Duodenal mucosa (tissue), 2 donors: Measurements from ENCODE around the gene GAST.
A peak's percentile ranks its signal among the peaks of the same experiment; 100 is the strongest.
"Not testable (repeated sequence)": the region's sequence is repeated elsewhere in the genome, so short reads cannot be mapped to it uniquely, and the experiment has no call there.

Experiments used
- H3K27ac ChIP-seq: one replicate; pipeline ENCODE4 v1.7.0; 2013; ENCODE audit warnings: low read depth, low read length
- H3K27me3 ChIP-seq, 2 donors: one replicate each; pipeline ENCODE4 v1.7.0; 2013; ENCODE audit warnings: low read length in 2 of 2, control low read depth in 1 of 2; ENCODE audit not compliant: insufficient read depth in 2 of 2, control insufficient read depth in 1 of 2
- H3K36me3 ChIP-seq, 2 donors: one replicate each; pipeline ENCODE4 v1.7.0; 2013; ENCODE audit warnings: low read length in 2 of 2, control low read depth in 1 of 2; ENCODE audit not compliant: insufficient read depth in 2 of 2, control insufficient read depth in 1 of 2
- H3K4me1 ChIP-seq, 2 donors: one replicate each; pipeline ENCODE4 v1.7.0; 2013; ENCODE audit warnings: low read length in 2 of 2, control low read depth in 1 of 2; ENCODE audit not compliant: insufficient read depth in 2 of 2, control insufficient read depth in 1 of 2
- H3K4me3 ChIP-seq, 2 donors: one replicate each; pipeline ENCODE4 v1.7.0; 2013; ENCODE audit warnings: low read length in 2 of 2, low read depth in 1 of 2
- H3K9ac ChIP-seq, 2 donors: one replicate each; pipeline ENCODE4 v1.7.0; 2013; ENCODE audit warnings: low read length in 2 of 2, low read depth in 1 of 2
- H3K9me3 ChIP-seq, 2 donors: one replicate each; pipeline ENCODE4 v1.7.0; 2013; ENCODE audit warnings: low read length in 2 of 2, control low read depth in 1 of 2; ENCODE audit not compliant: control insufficient read depth in 1 of 2

The GAST gene

DNA sequence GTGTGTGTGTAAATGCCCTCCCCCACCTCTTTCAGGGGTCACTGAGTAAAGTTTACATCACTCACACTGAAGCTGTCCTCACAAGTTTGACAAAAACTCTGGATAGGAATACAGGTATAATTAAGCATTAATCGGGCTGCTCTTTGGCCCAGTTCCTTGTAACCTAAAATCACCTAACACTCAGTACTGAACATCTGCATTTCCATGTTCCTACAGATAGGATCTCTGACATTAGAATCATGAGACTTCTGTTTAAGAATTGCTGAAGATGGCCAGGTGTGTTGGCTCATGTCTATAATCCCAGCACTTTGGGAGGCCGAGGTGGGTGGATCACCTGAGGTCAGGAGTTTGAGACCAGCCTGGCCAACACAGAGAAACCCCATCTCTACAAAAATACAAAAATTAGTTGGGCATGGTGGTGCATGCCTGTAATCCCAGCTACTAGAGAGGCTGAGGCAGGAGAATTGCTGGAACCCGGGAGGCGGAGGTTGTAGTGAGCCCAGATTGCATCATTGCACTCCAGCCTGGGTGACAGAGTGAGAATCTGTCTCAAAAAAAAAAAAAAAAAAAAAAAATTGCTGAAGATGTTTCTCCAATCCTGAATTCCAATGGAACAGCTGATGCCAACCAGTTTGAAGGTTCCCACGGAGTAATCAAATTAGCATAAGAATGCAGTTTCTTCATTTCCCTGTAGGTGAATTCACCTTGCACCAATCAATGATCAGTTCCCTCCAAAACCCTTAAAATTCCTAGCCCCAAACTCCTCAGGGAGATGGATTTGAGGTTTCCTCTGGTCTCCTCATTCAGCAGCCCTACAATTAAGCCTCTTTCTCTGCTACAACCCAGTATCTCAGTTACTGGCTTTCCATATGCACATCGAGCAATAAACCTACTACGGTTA lies 36.7 kb upstream of the GAST start:
- not testable (repeated sequence) for H3K36me3 ChIP-seq, H3K9ac ChIP-seq

DNA sequence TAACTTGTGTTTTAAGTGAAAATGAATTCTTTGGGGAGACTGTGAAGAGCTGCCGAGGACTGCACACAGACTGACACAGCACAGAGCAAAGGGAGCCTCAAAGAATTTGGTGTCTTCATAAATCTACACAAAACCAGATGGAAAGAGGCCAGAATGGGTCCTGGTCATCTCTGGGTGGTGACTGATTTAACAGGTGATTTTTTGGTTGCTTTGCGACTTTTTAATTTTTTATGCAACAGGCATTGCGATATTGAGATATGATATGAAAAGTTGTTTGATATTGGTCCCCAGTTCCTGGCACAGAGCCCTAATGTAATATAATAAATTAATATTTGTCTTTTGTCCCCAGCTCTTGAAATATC lies 36.1 kb upstream of the GAST start:
- H3K36me3 ChIP-seq: no peaks in the 10 kb centered on the region

More for the DNA sequence above, 36.7 kb upstream of the GAST start:
- H3K4me3 ChIP-seq, H3K9me3 ChIP-seq, H3K27me3 ChIP-seq, H3K27ac ChIP-seq: not testable (repeated sequence)
- H3K4me1 ChIP-seq: peaks cover 15 to 27% of the 10 kb centered on the region in 2 donors

DNA sequence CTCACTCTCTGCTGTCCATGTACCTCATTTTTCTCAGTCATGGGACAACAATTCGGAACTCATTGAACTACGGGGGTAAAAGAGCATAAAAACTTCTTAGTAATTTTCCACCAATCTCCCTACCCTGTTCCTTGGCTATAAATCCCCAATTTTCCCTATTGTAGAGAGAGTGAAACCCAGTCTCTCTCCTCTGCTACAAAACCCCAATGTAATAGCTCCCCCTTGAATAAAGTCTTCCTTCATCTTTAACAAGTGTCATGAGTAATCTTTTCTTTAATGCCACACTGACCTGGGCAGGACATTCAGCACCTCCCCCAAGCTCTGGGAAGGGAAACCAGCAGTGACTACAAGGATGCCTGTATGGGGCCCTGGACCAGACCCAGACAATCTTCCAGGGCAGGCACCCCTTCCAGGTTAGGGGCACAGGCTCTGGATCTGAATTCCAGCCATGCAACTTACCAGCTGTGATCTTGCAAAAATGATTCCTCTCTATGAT lies 33.7 kb upstream of the GAST start:
- peaks cover 15 to 27% of the 10 kb centered on the region in 2 donors for H3K4me1 ChIP-seq
- H3K9ac ChIP-seq: peak overlapping the region; percentile 28 to 64
- peak overlapping the region; percentile 57 to 68 for H3K4me3 ChIP-seq
- no peaks in the 10 kb centered on the region for H3K27me3 ChIP-seq
- H3K9me3 ChIP-seq: no peaks in the 10 kb centered on the region
- H3K36me3 ChIP-seq: no peaks in the 10 kb centered on the region
- H3K27ac ChIP-seq: peak overlapping the region; percentile 63

More for the DNA sequence above, 36.1 kb upstream of the GAST start:
- H3K9ac ChIP-seq: no peak overlapping the region
- H3K9me3 ChIP-seq: no peaks in the 10 kb centered on the region
- H3K27me3 ChIP-seq: no peaks in the 10 kb centered on the region
- peaks cover 15 to 27% of the 10 kb centered on the region in 2 donors for H3K4me1 ChIP-seq
- H3K27ac ChIP-seq: no peak overlapping the region
- H3K4me3 ChIP-seq: no peak overlapping the region

DNA sequence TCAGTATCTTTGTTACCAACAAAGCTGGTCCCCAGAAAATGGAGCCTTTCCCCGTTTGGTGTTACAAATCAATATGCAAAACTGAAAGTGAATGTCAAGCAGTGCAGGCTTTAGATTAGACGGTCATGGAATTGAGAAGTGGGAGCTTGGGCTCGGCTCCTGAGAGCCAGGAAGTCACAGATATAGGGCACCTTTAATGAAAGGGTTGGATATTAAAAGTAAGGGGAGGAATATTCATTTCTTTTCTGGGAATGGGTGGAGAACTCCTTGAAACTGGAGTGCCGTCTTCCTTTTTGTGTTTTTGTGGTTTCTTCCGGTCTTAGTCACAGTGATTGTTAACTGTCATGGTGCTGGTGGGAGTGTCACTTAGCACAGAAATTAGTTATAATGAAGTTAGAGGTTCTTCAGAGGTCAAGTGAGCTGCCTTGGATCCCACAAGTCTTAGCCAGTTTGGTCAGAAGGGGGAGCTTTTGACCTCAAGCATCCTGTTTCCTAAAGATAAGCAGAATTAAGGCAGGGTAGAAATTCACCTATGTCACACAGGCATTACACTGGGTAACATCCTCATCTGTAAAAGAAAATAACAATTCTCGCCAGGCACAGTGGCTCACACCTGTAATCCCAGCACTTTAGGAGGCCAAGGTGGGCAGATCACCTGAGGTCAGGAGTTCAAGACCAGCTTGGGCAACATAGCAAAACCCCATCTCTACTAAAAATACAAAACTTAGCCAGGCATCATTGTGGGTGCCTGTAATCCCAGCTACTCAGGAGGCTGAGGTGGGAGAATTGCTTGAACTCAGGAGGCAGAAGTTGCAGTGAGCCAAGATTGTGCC lies 33.0 kb upstream of the GAST start:
- Histone ChIP-seq H3K27ac (peak overlapping the region; percentile 63), H3K4me1 (peaks cover 15 to 27% of the 10 kb centered on the region in 2 donors), H3K9ac (peak overlapping the region; percentile 28 to 64), H3K9me3 (no peaks in the 10 kb centered on the region), H3K27me3 (no peaks in the 10 kb centered on the region), H3K4me3 (peak overlapping the region; percentile 57 to 68), H3K36me3 (no peaks in the 10 kb centered on the region)

DNA sequence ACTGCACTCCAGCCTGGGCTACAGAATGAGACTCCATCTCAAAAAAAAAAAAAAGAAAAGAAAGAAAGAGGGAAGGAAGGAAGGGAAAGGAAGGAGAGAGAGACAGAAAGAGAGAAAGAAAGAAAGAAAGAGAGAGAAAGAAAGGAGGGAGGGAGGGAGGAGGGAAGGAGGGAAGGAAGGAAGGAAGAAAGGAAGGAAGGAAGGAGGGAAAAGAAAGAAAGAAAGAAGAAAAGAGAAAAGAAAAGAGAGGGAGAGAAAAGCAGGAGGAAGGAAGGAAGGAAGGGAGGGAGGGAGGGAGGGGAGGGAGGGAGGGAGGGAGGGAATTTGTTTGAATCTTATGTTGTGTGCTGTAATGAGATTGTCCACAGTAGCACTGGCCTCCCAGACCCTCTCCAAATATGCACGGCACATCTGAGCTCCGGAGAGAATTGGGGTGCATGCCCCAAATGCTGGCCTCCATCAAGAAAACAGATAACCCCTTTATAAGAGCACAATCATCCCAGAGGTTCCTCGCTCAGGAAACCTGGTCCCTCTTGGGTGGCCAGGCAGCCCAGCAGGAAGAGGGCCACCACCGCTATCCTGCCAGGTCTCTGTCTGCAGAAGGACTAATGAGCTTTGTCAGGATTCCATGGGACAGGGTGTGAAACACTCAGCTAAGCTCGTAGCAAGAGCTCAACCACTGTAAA lies 32.2 kb upstream of the GAST start:
- no peaks in the 10 kb centered on the region for H3K9me3 ChIP-seq
- H3K4me1 ChIP-seq: peaks cover 15 to 27% of the 10 kb centered on the region in 2 donors
- no peaks in the 10 kb centered on the region for H3K27me3 ChIP-seq
- no peak overlapping the region for H3K27ac ChIP-seq
- no peak overlapping the region for H3K9ac ChIP-seq
- no peak overlapping the region for H3K4me3 ChIP-seq
- no peaks in the 10 kb centered on the region for H3K36me3 ChIP-seq

DNA sequence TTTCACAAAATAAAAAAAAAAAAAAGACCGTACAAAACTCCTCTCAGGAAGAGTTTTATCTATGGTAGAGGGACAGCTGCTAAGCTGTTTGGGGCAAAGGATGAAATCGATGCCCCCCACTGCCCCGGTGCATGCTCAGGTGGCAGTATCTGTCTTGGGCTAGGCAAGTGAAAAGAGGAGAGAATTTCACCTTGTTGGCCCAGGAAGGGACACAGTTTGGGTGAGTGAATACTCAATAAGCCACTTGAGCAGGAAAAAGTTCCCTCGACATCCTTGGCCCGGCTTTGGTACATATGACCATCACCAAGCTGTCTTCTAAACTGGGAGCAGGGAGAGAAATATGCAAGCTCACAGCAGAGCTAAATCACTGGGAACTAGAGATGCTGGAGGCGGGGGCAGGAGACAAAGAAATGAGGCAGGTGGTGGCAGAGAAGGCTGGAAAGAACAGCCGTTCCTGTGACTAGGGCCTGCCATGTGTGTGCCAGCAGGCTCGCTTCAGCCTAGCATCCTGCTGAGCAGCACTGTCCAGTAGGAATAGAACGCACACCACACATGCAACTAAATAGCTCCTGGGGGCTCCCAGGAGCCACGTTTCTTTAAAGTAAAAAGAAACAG lies 31.6 kb upstream of the GAST start:
- no peak overlapping the region for H3K4me3 ChIP-seq
- no peaks in the 10 kb centered on the region for H3K27me3 ChIP-seq
- no peak overlapping the region for H3K9ac ChIP-seq
- H3K4me1 ChIP-seq: peaks cover 15 to 27% of the 10 kb centered on the region in 2 donors
- no peaks in the 10 kb centered on the region for H3K36me3 ChIP-seq
- no peaks in the 10 kb centered on the region for H3K9me3 ChIP-seq
- no peak overlapping the region for H3K27ac ChIP-seq

DNA sequence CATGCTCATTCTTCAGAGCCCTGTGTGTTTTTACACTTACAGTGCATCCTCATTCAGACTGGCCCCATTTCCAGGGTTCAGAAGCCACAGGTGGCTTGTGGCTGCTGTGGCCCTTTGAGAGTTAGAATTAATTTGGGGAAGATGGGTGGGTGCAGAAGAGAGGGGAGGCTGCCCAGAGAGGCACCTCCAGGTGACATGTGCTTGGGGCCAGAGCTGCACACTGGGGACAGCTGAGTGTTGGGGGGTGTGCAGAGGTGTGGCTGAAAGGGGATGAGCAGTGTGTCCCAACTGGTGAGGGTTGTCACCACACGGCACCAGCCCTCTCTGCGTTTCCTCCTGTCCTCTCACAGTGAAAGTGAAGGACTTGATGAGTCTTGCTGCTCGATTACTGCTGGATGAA lies 30.4 kb upstream of the GAST start:
- H3K4me1 ChIP-seq: peaks cover 5 to 17% of the 10 kb centered on the region in 2 donors
- no peak overlapping the region for H3K27ac ChIP-seq
- H3K4me3 ChIP-seq: no peak overlapping the region
- H3K9ac ChIP-seq: no peak overlapping the region
- H3K9me3 ChIP-seq: no peaks in the 10 kb centered on the region
- H3K27me3 ChIP-seq: no peaks in the 10 kb centered on the region
- H3K36me3 ChIP-seq: no peaks in the 10 kb centered on the region

DNA sequence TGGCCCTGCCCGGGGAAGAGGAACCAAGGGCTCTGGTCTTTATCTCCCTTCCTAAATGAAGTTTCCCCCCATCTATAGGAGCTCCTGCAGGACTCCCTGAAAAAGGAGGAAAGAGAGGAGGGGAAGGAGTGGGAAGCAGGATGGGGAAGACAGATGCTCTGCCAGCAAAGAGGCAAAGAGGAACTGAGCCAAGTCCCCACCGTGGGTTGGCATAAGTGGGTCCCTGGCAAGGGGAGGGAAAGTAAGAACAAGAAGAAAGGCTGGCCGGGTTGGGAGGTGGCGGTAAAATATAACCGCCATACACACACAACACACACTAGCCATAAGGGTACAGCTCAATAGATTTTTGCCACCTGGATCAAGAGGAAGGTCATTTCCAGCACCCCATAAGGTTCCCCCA lies 29.5 kb upstream of the GAST start:
- peaks cover 5 to 14% of the 10 kb centered on the region in 2 donors for H3K4me1 ChIP-seq
- no peak overlapping the region for H3K4me3 ChIP-seq
- H3K36me3 ChIP-seq: no peaks in the 10 kb centered on the region
- H3K27ac ChIP-seq: no peak overlapping the region
- H3K27me3 ChIP-seq: no peaks in the 10 kb centered on the region
- no peak overlapping the region for H3K9ac ChIP-seq
- no peaks in the 10 kb centered on the region for H3K9me3 ChIP-seq

DNA sequence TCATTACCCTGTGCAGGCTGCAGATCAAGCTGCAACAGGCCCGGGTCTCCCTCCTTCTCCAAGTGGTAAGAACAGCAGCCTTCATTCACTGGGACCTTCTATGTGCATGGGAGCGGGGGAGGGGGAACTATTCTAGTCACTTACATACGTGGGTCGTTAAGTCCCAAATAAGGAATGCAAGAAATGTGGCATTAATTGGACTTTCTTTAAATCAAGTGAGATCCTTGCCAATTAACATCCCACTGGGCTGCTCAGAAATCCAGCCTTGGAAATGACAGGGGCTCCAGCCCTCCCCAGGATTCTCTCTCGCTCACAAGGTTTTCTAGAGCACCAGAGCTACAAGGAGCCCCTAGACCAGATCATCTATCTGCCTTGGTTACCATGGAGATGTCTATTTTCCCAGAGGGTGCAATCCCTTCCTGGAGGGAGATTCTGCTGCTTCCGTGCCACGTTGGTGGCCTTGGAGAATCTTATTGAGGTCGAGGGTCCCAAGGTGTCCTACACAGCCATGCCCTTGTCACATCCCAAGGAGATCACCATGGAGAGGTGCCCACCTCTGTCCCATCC lies 28.6 kb upstream of the GAST start:
- Histone ChIP-seq H3K9ac (no peak overlapping the region), H3K36me3 (no peaks in the 10 kb centered on the region), H3K27me3 (no peaks in the 10 kb centered on the region), H3K4me3 (no peak overlapping the region), H3K4me1 (peaks cover under 1 to 16% of the 10 kb centered on the region in 2 donors), H3K9me3 (no peaks in the 10 kb centered on the region), H3K27ac (no peak overlapping the region)
